Colonic mucosa (tissue), 4 donors: ENCODE measurements around the gene MMP12. TPM values are rescaled to one million over a fixed set of nuclear protein-coding genes. Genes with fewer than 3 reads are reported as not detected.

Experiments used
- DNase-seq: peaks from one replicate; pipeline ENCODE4 v3.0.0-alpha.2; 2020
- H3K27ac ChIP-seq: fragments of 200-600 bp; one replicate; pipeline ENCODE4 v1.8.0; 2021
- H3K27me3 ChIP-seq: fragments of 200-600 bp; one replicate; pipeline ENCODE4 v1.8.0; 2021
- H3K36me3 ChIP-seq: fragments of 200-600 bp; one replicate; pipeline ENCODE4 v1.8.0; 2021
- H3K4me1 ChIP-seq: fragments of 200-600 bp; one replicate; pipeline ENCODE4 v1.8.0; 2021; ENCODE audit warnings: mild to moderate bottlenecking
- H3K4me3 ChIP-seq: fragments of 200-600 bp; one replicate; pipeline ENCODE4 v1.8.0; 2021
- H3K9ac ChIP-seq, 2 donors: one replicate each; pipeline ENCODE4 v1.7.0; 2013; ENCODE audit warnings: control low read depth in 2 of 2, low read depth in 2 of 2, low read length in 2 of 2
- H3K9me3 ChIP-seq: fragments of 200-600 bp; one replicate; pipeline ENCODE4 v1.8.0; 2021
- intact Hi-C: fragments of 100-400 bp; cut with DNase I; formaldehyde crosslinking; loops from one replicate; pipeline ENCODE4 v1.14.1; 2022
- total RNA-seq, 2 donors: library from RNA; stranded (reverse); fragmentation: NEBNext Ultra II Directional in 1 of 2; extraction: Animal tissue kit (Norgen Biotek cat#: 25700) in 1 of 2; gene quantifications; one replicate each; pipeline ENCODE4 v1.2.1, GENCODE V29; 2021
- TF ChIP-seq, protein P1 (sequence below): fragments of 200-600 bp; IDR thresholded peaks from one replicate; pipeline ENCODE4 v1.8.0; 2022; ENCODE audit warnings: antibody characterized with exemption, mild to moderate bottlenecking
- donor health status: healthy.
- donor health status: DM: no; HTN: no; CAD: no.
- donor health status: DM: no; HTN: no; CAD: no.

Gene MMP12
- total RNA-seq, 2 donors from 2014 or later = 2.3 to 11.7 TPM

DNA sequence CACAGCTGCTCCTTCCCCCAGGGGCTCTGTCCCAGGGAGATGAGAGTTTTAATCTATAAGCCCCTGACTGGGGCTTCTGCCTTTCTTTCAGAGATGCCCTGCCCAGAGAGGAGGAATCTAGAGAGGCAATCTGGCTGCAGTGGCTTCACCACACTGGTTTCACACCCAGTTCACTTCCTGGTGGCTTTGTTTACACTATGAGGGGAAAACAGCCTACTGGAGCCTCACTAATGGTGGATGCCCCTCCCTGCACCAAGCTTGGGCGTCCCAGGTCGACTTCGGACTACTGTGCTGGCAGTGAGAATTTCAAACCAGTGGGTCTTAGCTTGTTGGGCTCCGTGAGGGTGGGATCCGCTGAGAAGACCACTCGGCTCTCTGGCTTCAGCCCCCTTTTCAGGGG, 55.3 kb downstream of the MMP12 start:
- Histone ChIP-seq H3K27ac (no peak overlapping the region), H3K4me1 (no peaks in the 10 kb centered on the region), H3K9ac (no peak overlapping the region), H3K4me3 (no peak overlapping the region), H3K9me3 (no peaks in the 10 kb centered on the region), H3K27me3 (no peaks in the 10 kb centered on the region), H3K36me3 (no peaks in the 10 kb centered on the region)
- TF ChIP-seq, protein P1, sequence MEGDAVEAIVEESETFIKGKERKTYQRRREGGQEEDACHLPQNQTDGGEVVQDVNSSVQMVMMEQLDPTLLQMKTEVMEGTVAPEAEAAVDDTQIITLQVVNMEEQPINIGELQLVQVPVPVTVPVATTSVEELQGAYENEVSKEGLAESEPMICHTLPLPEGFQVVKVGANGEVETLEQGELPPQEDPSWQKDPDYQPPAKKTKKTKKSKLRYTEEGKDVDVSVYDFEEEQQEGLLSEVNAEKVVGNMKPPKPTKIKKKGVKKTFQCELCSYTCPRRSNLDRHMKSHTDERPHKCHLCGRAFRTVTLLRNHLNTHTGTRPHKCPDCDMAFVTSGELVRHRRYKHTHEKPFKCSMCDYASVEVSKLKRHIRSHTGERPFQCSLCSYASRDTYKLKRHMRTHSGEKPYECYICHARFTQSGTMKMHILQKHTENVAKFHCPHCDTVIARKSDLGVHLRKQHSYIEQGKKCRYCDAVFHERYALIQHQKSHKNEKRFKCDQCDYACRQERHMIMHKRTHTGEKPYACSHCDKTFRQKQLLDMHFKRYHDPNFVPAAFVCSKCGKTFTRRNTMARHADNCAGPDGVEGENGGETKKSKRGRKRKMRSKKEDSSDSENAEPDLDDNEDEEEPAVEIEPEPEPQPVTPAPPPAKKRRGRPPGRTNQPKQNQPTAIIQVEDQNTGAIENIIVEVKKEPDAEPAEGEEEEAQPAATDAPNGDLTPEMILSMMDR = no peak
- DNase-seq = no peak
- intact Hi-C loops = no loop called here

DNA sequence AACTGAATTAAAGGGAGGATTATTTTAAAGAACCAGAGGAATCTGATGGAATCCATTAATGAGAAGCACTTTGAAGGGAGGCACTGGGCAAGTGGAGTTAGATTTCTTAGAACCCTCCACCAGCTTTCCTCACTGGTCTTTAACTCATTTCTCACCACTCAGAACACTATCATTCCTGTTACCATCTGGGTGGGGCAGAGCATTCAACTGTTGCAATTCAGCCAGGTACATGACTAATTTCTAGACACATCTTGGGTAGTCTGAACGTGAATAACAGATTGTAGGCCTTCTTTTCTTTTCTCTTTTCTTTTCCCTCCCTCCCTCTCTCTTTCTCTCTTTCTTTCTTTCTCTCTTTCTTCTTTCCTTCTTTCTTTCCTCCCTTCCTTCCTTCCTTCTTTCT, 61.3 kb downstream of the MMP12 start:
- no peak overlapping the region for H3K4me3 ChIP-seq

More for the DNA sequence above, 61.3 kb downstream of the MMP12 start:
- Histone ChIP-seq H3K27ac (no peak overlapping the region), H3K27me3 (no peaks in the 10 kb centered on the region), H3K36me3 (no peaks in the 10 kb centered on the region), H3K9me3 (no peaks in the 10 kb centered on the region), H3K9ac (no peak overlapping the region), H3K4me1 (no peaks in the 10 kb centered on the region)
- TF ChIP-seq, protein P1 = no peak
- intact Hi-C loops = loop anchor here (5.0 kb wide), 1 partner anchor 129 kb away; no protein-coding TSS in a partner anchor
- no peak for DNase-seq

Other genes starting within 250 kb of the MMP12 start
- not detected for gene MMP20, start 249.7 kb downstream of the MMP12 start, total RNA-seq
- under 1 TPM in 1 of 2 donors, not detected in 1; 0.16 TPM for gene MMP27, start 169.2 kb downstream of the MMP12 start, total RNA-seq
- gene MMP8, start 150.0 kb downstream of the MMP12 start, total RNA-seq = not detected
- gene MMP10, start 94.4 kb downstream of the MMP12 start, total RNA-seq = under 1 TPM in 1 of 2 donors, not detected in 1; 0.40 TPM
- 1 to 10 TPM in 1 of 2 donors, under 1 TPM in 1; 0.42 to 2.9 TPM for gene MMP1, start 76.8 kb downstream of the MMP12 start, total RNA-seq
- gene MMP3, start 31.4 kb downstream of the MMP12 start, total RNA-seq = 1 to 10 TPM; 1.1 to 1.6 TPM
- gene MMP13, start 80.8 kb upstream of the MMP12 start, total RNA-seq = not detected
- gene DCUN1D5, start 217.2 kb upstream of the MMP12 start, total RNA-seq = 10 to 100 TPM; 14.7 to 25.4 TPM
- 1 to 10 TPM; 2.1 to 2.8 TPM for gene DYNC2H1, start 234.4 kb upstream of the MMP12 start, total RNA-seq